Stomach (tissue), 9 donors: ENCODE data around the gene BTBD2. TPM values are rescaled to one million over a fixed set of nuclear protein-coding genes. Genes with fewer than 3 reads are reported as not detected.

Experiments used
- DNase-seq, 2 donors: peaks; one replicate each; pipeline versions ENCODE4 v3.0.0 to v3.0.0-alpha.2; 2013 to 2019
- H3K27ac ChIP-seq, 5 donors: fragments of 200-600 bp in 4 of 5; sonication (generic) in 4 of 5; one replicate each; pipeline ENCODE4 v1.5.1; 2013 to 2019; ENCODE audit warnings: mild to moderate bottlenecking in 1 of 5, moderate library complexity in 1 of 5
- H3K27me3 ChIP-seq, 3 donors: fragments of 200-600 bp; sonication (generic); one replicate each; pipeline ENCODE4 v1.5.1; 2017 to 2019; ENCODE audit warnings: mixed run types in 1 of 3
- H3K36me3 ChIP-seq, 4 donors: fragments of 200-600 bp; sonication (generic); 1 replicate in 3 of 4; 2 replicates in 1 of 4; pipeline ENCODE4 v1.5.1; 2016 to 2019
- H3K4me1 ChIP-seq, 4 donors: fragments of 200-600 bp; sonication (generic); one replicate each; pipeline ENCODE4 v1.5.1; 2016 to 2019
- H3K4me3 ChIP-seq, 4 donors: fragments of 200-600 bp; sonication (generic) in 3 of 4; one replicate each; pipeline ENCODE4 v1.5.1; 2016 to 2019; ENCODE audit warnings: mild to moderate bottlenecking in 1 of 4
- H3K9me3 ChIP-seq, 4 donors: fragments of 200-600 bp; sonication (generic); one replicate each; pipeline ENCODE4 v1.5.1; 2016 to 2019
- EP300 ChIP-seq: sonication (generic); formaldehyde crosslinking; IDR thresholded peaks from one replicate; pipeline ENCODE4 v1.6.1; 2017; ENCODE audit warnings: antibody characterized with exemption
- POLR2A ChIP-seq, 4 donors: fragments of 450-650 bp; IDR thresholded peaks; one replicate each; pipeline ENCODE4 v1.6.1; 2016; ENCODE audit warnings: antibody characterized with exemption in 4 of 4, control low read depth in 2 of 4, mild to moderate bottlenecking in 1 of 4, moderate library complexity in 1 of 4
- POLR2AphosphoS5 ChIP-seq, 3 donors: sonication (generic); formaldehyde crosslinking; IDR thresholded peaks; one replicate each; pipeline ENCODE4 v1.6.1; 2016; ENCODE audit warnings: antibody characterized with exemption in 3 of 3
- WGBS, 5 donors: extraction: QIAGEN DNeasy Blood & Tissue Kit in 3 of 5; methylation state at CpG; one replicate each; pipeline versions ENCODE4 v1.1.5 to v1.1.7; 2013 to 2018; 5-methylcytosine and 5-hydroxymethylcytosine counted together
- intact Hi-C: fragments of 100-400 bp; cut with DNase I; formaldehyde crosslinking; loops from one replicate; pipeline ENCODE4 v1.15.1; 2023; ENCODE audit warnings: low total_unique reads
- polyA plus RNA-seq, 3 donors: library from polyadenylated mRNA; stranded (reverse); fragments of 200-250 nt; gene quantifications; one replicate each; pipeline ENCODE4 v1.2.3, GENCODE V29; 2013
- total RNA-seq, 5 donors: library from RNA; depleted of rRNA; stranded (reverse); fragments of >200 nt; gene quantifications; one replicate each; pipeline versions ENCODE4 v1.1.0 to v1.2.3, GENCODE V29; 2014 to 2016
- TF ChIP-seq, protein P1 (sequence below), 7 experiments: fragments of 450-650 bp in 4 of 7; fragments of 200-600 bp in 3 of 7; sonication (generic) in 3 of 7; IDR thresholded peaks; one replicate each; pipeline ENCODE4 v1.5.1; 2016 to 2019; ENCODE audit warnings: antibody characterized with exemption in 7 of 7, control low read depth in 2 of 7, mild to moderate bottlenecking in 1 of 7
- donor health status: healthy with polysubstance abuse.
- donor health status: Bipolar disorder and iron deficiency.
- donor health status: healthy.

The BTBD2 gene
- total and polyA plus RNA-seq, 8 donors, result 17.9 to 50.2 (median 37.6) TPM

DNA sequence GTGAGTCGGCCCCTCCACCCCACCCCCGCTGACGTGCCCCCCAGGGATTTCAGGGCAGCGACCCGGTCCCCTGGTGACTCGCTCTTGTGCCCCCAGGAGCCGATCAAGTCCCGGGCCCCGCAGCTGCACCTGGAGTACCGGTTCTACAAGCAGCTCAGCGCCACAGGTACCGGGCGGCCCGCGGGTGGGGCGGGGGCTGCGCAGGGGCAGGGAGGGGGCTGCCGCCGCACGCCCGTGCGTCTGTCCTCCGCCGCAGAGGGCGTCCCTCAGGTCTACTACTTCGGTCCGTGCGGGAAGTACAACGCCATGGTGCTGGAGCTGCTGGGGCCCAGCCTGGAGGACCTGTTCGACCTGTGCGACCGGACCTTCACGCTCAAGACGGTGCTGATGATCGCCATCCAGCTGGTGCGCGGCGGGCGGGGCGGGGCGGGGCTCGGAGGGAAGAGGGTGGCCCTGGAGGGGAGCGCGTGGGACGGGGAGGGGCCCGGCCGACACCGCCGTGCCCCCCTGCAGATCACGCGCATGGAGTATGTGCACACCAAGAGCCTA lies 37.1 kb downstream of the BTBD2 start:
- no peaks in the 10 kb centered on the region for H3K9me3 ChIP-seq
- H3K27me3 ChIP-seq, result no peaks in the 10 kb centered on the region
- peaks cover 0 to 9% (median 4%) of the 10 kb centered on the region in 4 donors for H3K4me1 ChIP-seq
- no peak overlapping the region for H3K27ac ChIP-seq
- TF ChIP-seq POLR2AphosphoS5 (IDR thresholded peaks at IDR 0.05) (no peak), EP300 (no peak), POLR2A (IDR thresholded peaks at IDR 0.05) (no peak)
- TF ChIP-seq, protein P1, sequence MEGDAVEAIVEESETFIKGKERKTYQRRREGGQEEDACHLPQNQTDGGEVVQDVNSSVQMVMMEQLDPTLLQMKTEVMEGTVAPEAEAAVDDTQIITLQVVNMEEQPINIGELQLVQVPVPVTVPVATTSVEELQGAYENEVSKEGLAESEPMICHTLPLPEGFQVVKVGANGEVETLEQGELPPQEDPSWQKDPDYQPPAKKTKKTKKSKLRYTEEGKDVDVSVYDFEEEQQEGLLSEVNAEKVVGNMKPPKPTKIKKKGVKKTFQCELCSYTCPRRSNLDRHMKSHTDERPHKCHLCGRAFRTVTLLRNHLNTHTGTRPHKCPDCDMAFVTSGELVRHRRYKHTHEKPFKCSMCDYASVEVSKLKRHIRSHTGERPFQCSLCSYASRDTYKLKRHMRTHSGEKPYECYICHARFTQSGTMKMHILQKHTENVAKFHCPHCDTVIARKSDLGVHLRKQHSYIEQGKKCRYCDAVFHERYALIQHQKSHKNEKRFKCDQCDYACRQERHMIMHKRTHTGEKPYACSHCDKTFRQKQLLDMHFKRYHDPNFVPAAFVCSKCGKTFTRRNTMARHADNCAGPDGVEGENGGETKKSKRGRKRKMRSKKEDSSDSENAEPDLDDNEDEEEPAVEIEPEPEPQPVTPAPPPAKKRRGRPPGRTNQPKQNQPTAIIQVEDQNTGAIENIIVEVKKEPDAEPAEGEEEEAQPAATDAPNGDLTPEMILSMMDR (IDR thresholded peaks at IDR 0.05), result no peak
- no peak overlapping the region for H3K4me3 ChIP-seq
- H3K36me3 ChIP-seq, result peaks cover 44 to 91% (median 87%) of the 10 kb centered on the region in 4 donors
- intact Hi-C loops, result no loop called here
- 88 to 96% (median 92%) methylated on average over 33 to 51 of the region's 51 CpGs for WGBS, 5 donors
- no peak for DNase-seq

DNA sequence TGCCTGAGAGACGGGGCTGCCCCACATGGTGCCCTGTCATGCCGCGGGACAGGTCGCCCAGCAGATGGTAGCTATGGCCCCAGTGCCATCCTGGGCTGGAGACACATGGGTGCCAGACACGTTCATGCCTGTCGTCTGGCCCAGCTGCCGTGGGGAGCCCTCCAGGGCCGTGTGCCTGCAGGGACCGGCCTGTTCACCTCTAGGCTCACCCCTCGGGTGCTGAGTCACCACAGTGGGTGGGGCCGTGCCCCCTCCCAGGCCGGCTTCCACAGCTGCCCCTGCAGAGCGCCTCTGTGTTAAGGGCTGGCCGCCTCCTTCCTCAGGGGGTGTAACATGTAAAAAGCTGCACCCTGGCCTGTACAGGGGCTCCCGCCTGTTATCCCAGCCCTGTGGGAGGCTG lies 38.4 kb downstream of the BTBD2 start:
- Histone ChIP-seq H3K4me1 (peaks cover 0 to 9% (median 4%) of the 10 kb centered on the region in 4 donors), H3K27ac (no peak overlapping the region), H3K9me3 (no peaks in the 10 kb centered on the region), H3K36me3 (peaks cover 44 to 81% (median 74%) of the 10 kb centered on the region in 4 donors), H3K27me3 (no peaks in the 10 kb centered on the region), H3K4me3 (no peak overlapping the region)
- no peak for DNase-seq
- intact Hi-C loops, result no loop called here
- 83 to 92% (median 90%) methylated on average over 3 to 15 of the region's 15 CpGs for whole genome bisulfite sequencing, 5 donors
- TF ChIP-seq, protein P1 (IDR thresholded peaks at IDR 0.05), result no peak
- TF ChIP-seq EP300 (no peak), POLR2A (IDR thresholded peaks at IDR 0.05) (no peak), POLR2AphosphoS5 (IDR thresholded peaks at IDR 0.05) (no peak)

DNA sequence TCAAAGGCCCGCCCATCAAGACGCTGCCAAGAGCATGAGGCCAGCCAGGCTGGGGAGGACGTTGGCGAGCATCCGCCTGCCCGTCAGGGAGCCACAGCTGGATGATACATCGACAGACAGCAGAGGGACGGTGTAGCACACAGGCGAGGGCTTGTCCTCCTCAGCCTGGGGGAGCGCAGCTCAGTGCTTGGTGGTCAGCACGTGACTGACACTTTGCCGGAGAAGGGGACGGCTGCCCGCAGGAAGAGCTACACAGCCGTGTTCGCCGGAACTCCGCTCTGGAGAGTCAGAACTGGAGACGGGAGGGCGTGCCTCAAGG lies 40.4 kb downstream of the BTBD2 start:
- WGBS, 5 donors, result 79 to 83% (median 81%) methylated on average over 13 to 20 of the region's 20 CpGs
- Histone ChIP-seq H3K36me3 (peaks cover 28 to 81% (median 69%) of the 10 kb centered on the region in 4 donors), H3K4me1 (peaks cover 0 to 9% (median 4%) of the 10 kb centered on the region in 4 donors), H3K4me3 (no peak overlapping the region), H3K27me3 (no peaks in the 10 kb centered on the region), H3K27ac (no peak overlapping the region), H3K9me3 (no peaks in the 10 kb centered on the region)
- peak in 1 of 2 donors; percentile 62 for DNase-seq
- intact Hi-C loops, result no loop called here
- TF ChIP-seq POLR2A (IDR thresholded peaks at IDR 0.05) (no peak), EP300 (no peak), POLR2AphosphoS5 (IDR thresholded peaks at IDR 0.05) (no peak)
- TF ChIP-seq, protein P1 (IDR thresholded peaks at IDR 0.05), result no peak

DNA sequence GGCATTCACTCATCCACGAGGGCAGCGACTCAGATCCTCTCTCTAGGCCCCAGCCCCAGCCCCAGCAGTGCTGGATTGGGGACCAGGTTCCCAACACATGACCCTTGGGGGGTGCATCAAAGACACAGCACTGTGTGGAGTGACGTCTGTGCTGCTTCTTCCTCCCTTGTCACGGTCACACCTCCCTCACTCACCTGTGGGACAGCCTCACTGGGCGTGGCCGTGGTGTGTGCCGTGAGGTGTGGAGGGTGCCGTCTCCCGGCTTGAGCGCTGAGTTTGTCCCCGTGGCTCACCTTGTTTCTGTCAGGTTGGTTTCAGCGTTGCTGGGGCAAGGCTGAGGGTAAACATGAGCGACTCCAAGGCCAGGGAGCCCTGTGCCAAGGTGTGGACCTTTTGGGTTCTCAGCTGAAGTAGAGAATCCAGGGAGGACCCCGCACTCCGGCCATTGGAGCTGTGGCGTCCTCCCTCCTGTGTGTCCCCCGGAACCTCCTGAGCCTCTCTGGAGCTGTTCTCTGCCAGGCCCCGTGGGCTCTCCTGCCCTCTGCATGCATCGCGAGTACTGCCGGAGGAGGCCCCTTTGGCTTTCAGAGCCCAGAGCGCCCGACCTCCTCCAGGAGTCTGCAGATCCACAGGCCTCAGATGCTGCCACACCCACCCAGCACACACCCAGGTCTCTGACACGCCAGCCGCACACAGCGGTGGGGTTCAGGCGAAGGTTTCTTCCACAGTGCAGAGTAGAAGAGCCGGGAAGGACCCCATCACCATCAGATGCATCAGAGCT lies 40.9 kb downstream of the BTBD2 start:
- Histone ChIP-seq H3K27me3 (no peaks in the 10 kb centered on the region), H3K4me3 (no peak overlapping the region), H3K27ac (no peak overlapping the region), H3K4me1 (peaks cover 0 to 9% (median 4%) of the 10 kb centered on the region in 4 donors), H3K36me3 (peaks cover 28 to 81% (median 69%) of the 10 kb centered on the region in 4 donors), H3K9me3 (no peaks in the 10 kb centered on the region)
- intact Hi-C loops, result no loop called here
- TF ChIP-seq POLR2AphosphoS5 (IDR thresholded peaks at IDR 0.05), result no peak
- no peak for DNase-seq
- whole genome bisulfite sequencing, 5 donors, result 59 to 77% (median 70%) methylated on average over 19 to 28 of the region's 28 CpGs
